Endometrial microvascular endothelial cells (primary cell): ENCODE measurements around the gene HMGCLL1. TPM values are rescaled to one million over a fixed set of nuclear protein-coding genes. Genes with fewer than 3 reads are reported as not detected.

Source experiments
- in situ Hi-C: cut with HindIII; loops from 2 replicates; pipeline ENCODE4 v1.10.0; 2017; ENCODE audit warnings: low sequenced_read_pairs, low pct_unique_long_range_greater_than_20kb; ENCODE audit errors: inconsistent ontology term
- total RNA-seq: library from RNA; depleted of rRNA; stranded (reverse); fragments of >200 nt; gene quantifications from one replicate; pipeline ENCODE4 v1.2.3, GENCODE V29; 2015; ENCODE audit errors: inconsistent ontology term

The HMGCLL1 gene
- not detected for total RNA-seq

GRCh38 chr6:55578537-55579363, at the start of gene HMGCLL1:
Gene HMGCLL1, minus strand, starts transcription at chr6:55579192. Its CDS starts 137 bp downstream, at chr6:55579055.
- in situ Hi-C loops: no loop called here

DNA sequence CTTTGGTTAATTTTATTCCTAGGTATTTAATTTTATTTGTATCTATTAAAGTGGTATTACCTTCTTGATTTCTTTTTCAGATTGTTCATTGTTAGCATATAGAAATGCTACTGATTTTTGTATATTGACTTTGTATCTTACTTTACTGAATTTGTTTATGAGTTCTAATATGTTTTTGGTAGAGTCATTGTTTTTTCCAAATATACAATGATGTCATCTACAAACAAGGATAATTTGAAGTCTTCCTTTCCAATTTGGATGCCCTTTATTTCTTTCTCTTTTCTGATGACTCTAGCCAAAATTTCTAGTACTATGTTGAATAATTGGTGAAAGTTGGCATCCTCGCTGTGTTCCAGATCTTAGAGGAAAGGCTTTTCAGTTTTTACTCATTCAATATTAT, 43.0 kb upstream of the HMGCLL1 start:
- in situ Hi-C loops: no loop called here

GRCh38 chr6:55621244-55621643, 42.3 kb upstream of the HMGCLL1 start:
- in situ Hi-C loops: no loop called here

DNA sequence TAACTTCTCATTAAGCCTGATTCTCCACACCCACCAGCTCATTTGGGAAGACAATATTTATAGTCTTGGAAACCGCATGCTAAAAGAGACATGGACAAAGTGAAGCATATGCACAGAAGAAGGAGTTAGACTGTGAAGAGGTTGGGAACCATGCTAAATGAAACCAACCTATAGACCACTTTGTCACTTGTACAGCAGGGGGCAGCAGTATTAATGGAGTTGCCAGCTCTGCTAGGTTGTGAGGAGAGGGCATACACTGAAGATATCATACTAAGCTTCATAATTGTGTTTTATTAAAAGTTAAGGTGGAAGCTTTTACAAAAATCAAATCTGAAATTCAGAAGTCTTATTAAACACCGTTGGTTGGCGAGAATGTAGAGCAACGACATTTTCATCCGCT, 38.3 kb upstream of the HMGCLL1 start:
- in situ Hi-C loops: no loop called here

DNA sequence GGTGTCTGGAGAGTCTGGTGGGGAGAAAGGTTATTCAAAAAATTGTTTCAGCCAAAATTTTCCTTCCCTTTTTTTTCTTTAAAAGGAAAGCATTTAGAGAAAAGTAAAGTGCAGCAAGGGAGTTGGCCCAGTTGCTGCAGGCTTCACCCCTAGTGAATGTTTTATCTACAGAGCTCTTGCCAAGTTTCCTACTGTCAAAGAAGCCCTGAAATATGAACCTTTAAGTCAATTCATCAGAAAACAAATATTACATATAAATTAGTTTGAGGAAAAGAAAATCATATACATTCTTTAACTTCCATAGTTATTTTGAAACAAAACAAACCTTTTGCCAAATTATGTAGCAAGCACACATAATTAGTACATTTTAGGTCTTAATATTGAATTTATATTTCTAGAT, 25.0 kb upstream of the HMGCLL1 start:
- in situ Hi-C loops: no loop called here

GRCh38 chr6:55601120-55601519, 22.1 kb upstream of the HMGCLL1 start:
- in situ Hi-C loops: no loop called here

- in situ Hi-C loops: no loop called here
These were observed 15.4 kb upstream of the HMGCLL1 start for GRCh38 chr6:55594442-55594841.

- in situ Hi-C loops: no loop called here
These were observed 5.8 kb upstream of the HMGCLL1 start for GRCh38 chr6:55584654-55585354.

- in situ Hi-C loops: no loop called here
These were observed 2.2 kb downstream of the HMGCLL1 start for GRCh38 chr6:55576811-55577210.

DNA sequence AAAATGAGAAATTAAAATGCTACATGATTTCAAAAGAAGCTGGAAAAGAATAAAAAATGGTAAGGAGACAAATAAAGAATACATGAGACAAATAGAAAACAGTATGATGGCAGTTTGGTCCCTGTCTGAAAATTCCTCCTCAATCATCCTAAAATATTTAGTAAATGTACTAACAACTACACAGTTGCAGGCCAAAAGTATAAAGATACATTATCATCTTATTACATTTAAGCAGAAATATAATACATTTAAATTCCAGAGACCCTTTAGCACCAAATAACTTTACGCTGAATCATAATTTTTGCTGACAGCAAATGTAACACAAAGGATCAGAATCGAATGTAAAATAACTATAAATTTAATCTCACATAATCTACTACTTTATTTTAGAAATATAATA, 4.4 kb downstream of the HMGCLL1 start:
- in situ Hi-C loops: no loop called here

- in situ Hi-C loops: no loop called here
These were observed 9.4 kb downstream of the HMGCLL1 start for GRCh38 chr6:55569638-55570037.

DNA sequence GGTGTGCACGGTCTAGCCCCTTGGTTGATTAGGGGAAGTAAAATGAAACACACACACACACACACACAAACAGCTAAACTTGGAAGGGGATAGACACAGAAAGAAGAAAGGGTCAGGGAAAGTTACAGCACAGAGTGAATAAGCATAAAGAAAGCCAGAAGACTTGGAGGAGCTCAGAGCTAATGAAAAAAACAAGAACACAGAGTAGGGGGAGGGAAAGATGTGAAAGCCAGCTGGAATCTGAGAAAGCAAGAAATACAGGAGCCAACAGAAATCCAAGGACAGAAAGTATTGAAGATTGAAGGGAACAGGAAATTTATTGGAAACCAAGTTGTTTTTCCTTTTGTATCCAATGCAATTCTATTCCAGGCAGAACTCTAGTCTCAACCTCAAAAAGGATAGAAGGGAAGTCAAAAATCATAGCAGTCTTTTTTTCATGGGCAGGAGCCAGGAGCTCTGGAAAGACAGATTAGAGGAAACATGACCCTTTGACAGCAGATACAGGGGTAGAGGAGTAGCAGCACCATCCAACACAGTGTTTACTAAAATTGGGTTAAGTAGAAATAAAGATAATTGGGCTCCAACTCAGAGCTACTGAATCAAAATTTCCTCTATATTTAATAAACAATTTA, 10.1 kb downstream of the HMGCLL1 start:
- in situ Hi-C loops: no loop called here

- in situ Hi-C loops: no loop called here
These were observed 11.4 kb downstream of the HMGCLL1 start for GRCh38 chr6:55567558-55567957.

DNA sequence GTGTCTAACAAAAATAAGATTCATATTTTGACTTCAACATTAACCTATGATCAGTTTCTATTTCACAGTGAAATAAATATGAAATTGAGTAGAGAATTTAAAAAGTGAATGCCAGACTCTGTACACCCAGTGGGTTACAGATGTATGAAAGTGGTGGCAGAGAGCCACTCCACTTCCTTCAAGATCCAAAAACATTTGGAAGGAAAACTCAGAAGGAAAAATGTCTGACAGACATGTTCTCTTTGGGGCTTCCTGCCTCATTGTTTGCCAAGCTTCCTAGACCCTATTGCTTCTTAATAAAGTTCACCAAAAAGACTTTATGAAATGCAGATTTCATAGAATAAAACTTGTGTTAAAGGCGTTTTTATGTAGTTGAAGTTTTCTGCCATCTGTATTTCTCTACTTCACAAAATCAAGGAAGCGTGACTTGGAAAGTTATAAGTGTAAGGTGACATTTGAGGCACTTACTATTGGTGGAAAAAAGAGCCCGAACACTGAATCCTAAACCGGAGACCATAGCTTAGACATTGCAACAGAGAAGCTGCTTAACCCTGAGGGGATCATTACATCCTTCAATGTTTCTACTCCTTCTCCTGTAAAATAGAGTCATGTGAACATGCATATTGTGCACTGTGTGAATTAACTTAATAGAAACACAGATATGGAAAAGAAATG, 12.8 kb downstream of the HMGCLL1 start:
- in situ Hi-C loops: no loop called here

GRCh38 chr6:55562318-55562717, 16.7 kb downstream of the HMGCLL1 start:
- in situ Hi-C loops: no loop called here

- in situ Hi-C loops: no loop called here
These were observed 18.6 kb downstream of the HMGCLL1 start for GRCh38 chr6:55560290-55560885.

- in situ Hi-C loops: no loop called here
These were observed 21.8 kb downstream of the HMGCLL1 start for GRCh38 chr6:55557146-55557545.

DNA sequence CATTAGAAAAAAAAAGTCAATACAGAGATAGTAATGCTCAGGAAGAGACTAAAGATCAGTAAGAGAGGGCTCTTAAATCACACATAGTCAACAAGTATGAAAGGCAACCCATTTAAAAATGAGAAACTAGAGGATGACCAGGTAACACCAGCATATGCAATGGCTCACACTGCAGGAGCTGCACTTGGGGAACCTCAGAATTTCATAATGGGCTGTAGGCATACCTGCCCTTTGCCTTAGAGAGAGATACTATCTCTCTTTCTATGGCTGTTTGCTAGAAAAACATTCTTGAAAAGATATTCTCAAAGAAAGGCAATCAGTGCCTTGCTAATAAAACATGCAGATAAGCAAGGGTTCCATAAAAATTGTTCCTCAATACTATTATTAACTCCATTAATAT, 33.2 kb downstream of the HMGCLL1 start:
- in situ Hi-C loops: no loop called here
